ENCODE measurements around the gene SLC26A5. TPM values are rescaled to one million over a fixed set of nuclear protein-coding genes. Genes with fewer than 3 reads are reported as not detected.
"Not testable (repeated sequence)": the region's sequence is repeated elsewhere in the genome, so short reads cannot be mapped to it uniquely, and the experiment has no call there.

Gene SLC26A5
- not detected for total RNA-seq

GRCh38 chr7:103446049-103446520 is at the start of gene SLC26A5:
TSS of gene SLC26A5 (minus strand) at chr7:103446207. CDS start at chr7:103421514, 24,693 bp downstream.
- no peak for DNase-seq
- Mint-ChIP-seq H3K36me3 (ENCODE audit: low read depth) (no peaks in the 10 kb centered on the region), H3K4me3 (peak within 1 kb of the TSS; percentile 60), H3K4me1 (ENCODE audit: low read depth) (peaks cover 10% of the 10 kb centered on the region), H3K27me3 (peaks cover 52% of the 10 kb centered on the region), H3K27ac (no peak within 1 kb of the TSS), H3K9me3 (no peaks in the 10 kb centered on the region)
- CTCF ChIA-PET = interaction anchor here (1.0 to 1.5 kb wide), 3 partner anchors 31 to 704 kb away, joined by 3 read pairs; no protein-coding TSS in a partner anchor
- no peak for TF ChIP-seq CTCF (IDR thresholded peaks at IDR 0.05)
- intact Hi-C loops (cut with micrococcal nuclease) = no loop called here
- POLR2A ChIA-PET = no interaction called here
- ATAC-seq = peak; percentile 79

- DNase-seq = no peak
- ChIA-PET CTCF (no interaction called here), POLR2A (no interaction called here)
- no peaks in the 10 kb centered on the region for H3K4me1 Mint-ChIP-seq (ENCODE audit: low read depth)
- no peak for ATAC-seq
- H3K9me3 Mint-ChIP-seq = no peaks in the 10 kb centered on the region
- TF ChIP-seq CTCF (IDR thresholded peaks at IDR 0.05) = no peak
- intact Hi-C loops (cut with micrococcal nuclease) = no loop called here
- H3K36me3 Mint-ChIP-seq (ENCODE audit: low read depth) = no peaks in the 10 kb centered on the region
- no peak overlapping the region for H3K27ac Mint-ChIP-seq
- H3K27me3 Mint-ChIP-seq = peaks cover 5% of the 10 kb centered on the region
- no peak overlapping the region for H3K4me3 Mint-ChIP-seq
These were observed 41.4 kb upstream of the SLC26A5 start for GRCh38 chr7:103487419-103487818.

GRCh38 chr7:103486873-103487272 is 40.9 kb upstream of the SLC26A5 start:
- intact Hi-C loops (cut with micrococcal nuclease); H3K9me3 Mint-ChIP-seq; POLR2A ChIA-PET; H3K27me3 Mint-ChIP-seq; H3K36me3 Mint-ChIP-seq (ENCODE audit: low read depth); DNase-seq; H3K4me3 Mint-ChIP-seq; ATAC-seq; H3K27ac Mint-ChIP-seq; CTCF ChIA-PET; H3K4me1 Mint-ChIP-seq (ENCODE audit: low read depth): not testable (repeated sequence)

GRCh38 chr7:103480771-103481170 is 34.8 kb upstream of the SLC26A5 start:
- no peak for DNase-seq
- intact Hi-C loops (cut with micrococcal nuclease) = no loop called here
- CTCF ChIA-PET = no interaction called here
- no peaks in the 10 kb centered on the region for H3K4me1 Mint-ChIP-seq (ENCODE audit: low read depth)
- no peak overlapping the region for H3K4me3 Mint-ChIP-seq
- no peaks in the 10 kb centered on the region for H3K9me3 Mint-ChIP-seq
- TF ChIP-seq CTCF (IDR thresholded peaks at IDR 0.05) = no peak
- H3K27me3 Mint-ChIP-seq = peaks cover 16% of the 10 kb centered on the region
- ATAC-seq = no peak
- no peaks in the 10 kb centered on the region for H3K36me3 Mint-ChIP-seq (ENCODE audit: low read depth)
- POLR2A ChIA-PET = no interaction called here
- H3K27ac Mint-ChIP-seq = no peak overlapping the region

GRCh38 chr7:103474956-103475355 is 28.9 kb upstream of the SLC26A5 start:
- DNase-seq = no peak
- no peak for ATAC-seq
- ChIA-PET CTCF (no interaction called here), POLR2A (no interaction called here)
- intact Hi-C loops (cut with micrococcal nuclease) = no loop called here
- no peak overlapping the region for H3K4me3 Mint-ChIP-seq
- no peaks in the 10 kb centered on the region for H3K9me3 Mint-ChIP-seq
- no peak for TF ChIP-seq CTCF (IDR thresholded peaks at IDR 0.05)
- H3K27ac Mint-ChIP-seq = no peak overlapping the region
- no peaks in the 10 kb centered on the region for H3K4me1 Mint-ChIP-seq (ENCODE audit: low read depth)
- no peaks in the 10 kb centered on the region for H3K36me3 Mint-ChIP-seq (ENCODE audit: low read depth)
- H3K27me3 Mint-ChIP-seq = peaks cover 20% of the 10 kb centered on the region

Data from activated CD8-positive, alpha-beta T cell treated with anti-CD3 and anti-CD28 coated beads for 36 hours (primary cell).